Stomach (tissue), 9 donors: ENCODE data around the gene MLLT10. TPM values are rescaled to one million over a fixed set of nuclear protein-coding genes. Genes with fewer than 3 reads are reported as not detected.

ENCODE experiments used
- DNase-seq, 2 donors: peaks; one replicate each; pipeline versions ENCODE4 v3.0.0 to v3.0.0-alpha.2; 2013 to 2019
- H3K27ac ChIP-seq, 5 donors: fragments of 200-600 bp in 4 of 5; sonication (generic) in 4 of 5; one replicate each; pipeline ENCODE4 v1.5.1; 2013 to 2019; ENCODE audit warnings: mild to moderate bottlenecking in 1 of 5, moderate library complexity in 1 of 5
- H3K27me3 ChIP-seq, 3 donors: fragments of 200-600 bp; sonication (generic); one replicate each; pipeline ENCODE4 v1.5.1; 2017 to 2019; ENCODE audit warnings: mixed run types in 1 of 3
- H3K36me3 ChIP-seq, 4 donors: fragments of 200-600 bp; sonication (generic); 1 replicate in 3 of 4; 2 replicates in 1 of 4; pipeline ENCODE4 v1.5.1; 2016 to 2019
- H3K4me1 ChIP-seq, 4 donors: fragments of 200-600 bp; sonication (generic); one replicate each; pipeline ENCODE4 v1.5.1; 2016 to 2019
- H3K4me3 ChIP-seq, 4 donors: fragments of 200-600 bp; sonication (generic) in 3 of 4; one replicate each; pipeline ENCODE4 v1.5.1; 2016 to 2019; ENCODE audit warnings: mild to moderate bottlenecking in 1 of 4
- H3K9me3 ChIP-seq, 4 donors: fragments of 200-600 bp; sonication (generic); one replicate each; pipeline ENCODE4 v1.5.1; 2016 to 2019
- CTCF ChIP-seq, 7 experiments: fragments of 450-650 bp in 4 of 7; fragments of 200-600 bp in 3 of 7; sonication (generic) in 3 of 7; IDR thresholded peaks; one replicate each; pipeline ENCODE4 v1.5.1; 2016 to 2019; ENCODE audit warnings: antibody characterized with exemption in 7 of 7, control low read depth in 2 of 7, mild to moderate bottlenecking in 1 of 7
- EP300 ChIP-seq: sonication (generic); formaldehyde crosslinking; IDR thresholded peaks from one replicate; pipeline ENCODE4 v1.6.1; 2017; ENCODE audit warnings: antibody characterized with exemption
- POLR2A ChIP-seq, 4 donors: fragments of 450-650 bp; IDR thresholded peaks; one replicate each; pipeline ENCODE4 v1.6.1; 2016; ENCODE audit warnings: antibody characterized with exemption in 4 of 4, control low read depth in 2 of 4, mild to moderate bottlenecking in 1 of 4, moderate library complexity in 1 of 4
- POLR2AphosphoS5 ChIP-seq, 3 donors: sonication (generic); formaldehyde crosslinking; IDR thresholded peaks; one replicate each; pipeline ENCODE4 v1.6.1; 2016; ENCODE audit warnings: antibody characterized with exemption in 3 of 3
- WGBS, 5 donors: extraction: QIAGEN DNeasy Blood & Tissue Kit in 3 of 5; methylation state at CpG; one replicate each; pipeline versions ENCODE4 v1.1.5 to v1.1.7; 2013 to 2018; 5-methylcytosine and 5-hydroxymethylcytosine counted together
- intact Hi-C: fragments of 100-400 bp; cut with DNase I; formaldehyde crosslinking; loops from one replicate; pipeline ENCODE4 v1.15.1; 2023; ENCODE audit warnings: low total_unique reads
- polyA plus RNA-seq, 3 donors: library from polyadenylated mRNA; stranded (reverse); fragments of 200-250 nt; gene quantifications; one replicate each; pipeline ENCODE4 v1.2.3, GENCODE V29; 2013
- total RNA-seq, 5 donors: library from RNA; depleted of rRNA; stranded (reverse); fragments of >200 nt; gene quantifications; one replicate each; pipeline versions ENCODE4 v1.1.0 to v1.2.3, GENCODE V29; 2014 to 2016
- donor health status: healthy with polysubstance abuse.
- donor health status: Bipolar disorder and iron deficiency.
- donor health status: healthy.

MLLT10 gene
- total and polyA plus RNA-seq, 8 donors = 12.8 to 76.9 (median 23.8) TPM

- H3K4me1 ChIP-seq = peaks cover 6 to 66% (median 37%) of the 10 kb centered on the region in 4 donors
- H3K27me3 ChIP-seq = peaks cover 0 to 80% (median 71%) of the 10 kb centered on the region in 3 donors
- no peak for TF ChIP-seq POLR2A (IDR thresholded peaks at IDR 0.05)
- TF ChIP-seq POLR2AphosphoS5 (IDR thresholded peaks at IDR 0.05) = no peak
- no peak for TF ChIP-seq CTCF (IDR thresholded peaks at IDR 0.05)
- no peak for TF ChIP-seq EP300
- 0 to 1% (median 1%) methylated on average over 17 to 86 of the region's 86 CpGs for WGBS, 5 donors
- H3K4me3 ChIP-seq = peak overlapping the region; percentile 58 to 76 (median 67)
- no peaks in the 10 kb centered on the region for H3K36me3 ChIP-seq
- intact Hi-C loops = no loop called here
- H3K9me3 ChIP-seq = no peaks in the 10 kb centered on the region
- H3K27ac ChIP-seq = peak overlapping the region; percentile 58 to 82 (median 79)
- DNase-seq = peak; percentile 71 to 88
These were observed 17.5 kb upstream of the MLLT10 start for GRCh38 chr10:21516242-21517131.

GRCh38 chr10:21517134-21518031 is 16.6 kb upstream of the MLLT10 start:
- DNase-seq = peak; percentile 38 to 82
- intact Hi-C loops = no loop called here
- H3K4me3 ChIP-seq = peak overlapping the region; percentile 58 to 76 (median 67)
- H3K9me3 ChIP-seq = no peaks in the 10 kb centered on the region
- H3K4me1 ChIP-seq = peaks cover 6 to 69% (median 37%) of the 10 kb centered on the region in 4 donors
- peak overlapping the region; percentile 68 to 82 (median 79) for H3K27ac ChIP-seq
- H3K27me3 ChIP-seq = peaks cover 0 to 80% (median 68%) of the 10 kb centered on the region in 3 donors
- no peak for TF ChIP-seq CTCF (IDR thresholded peaks at IDR 0.05)
- TF ChIP-seq POLR2AphosphoS5 (IDR thresholded peaks at IDR 0.05) = no peak
- no peak for TF ChIP-seq POLR2A (IDR thresholded peaks at IDR 0.05)
- TF ChIP-seq EP300 = no peak
- WGBS, 5 donors = 2 to 9% (median 2%) methylated on average over 24 to 73 of the region's 73 CpGs
- H3K36me3 ChIP-seq = no peaks in the 10 kb centered on the region

GRCh38 chr10:21518149-21518640 is 15.8 kb upstream of the MLLT10 start:
- H3K4me3 ChIP-seq = peak overlapping the region; percentile 58 to 76 (median 67)
- peaks cover 0 to 78% (median 64%) of the 10 kb centered on the region in 3 donors for H3K27me3 ChIP-seq
- no peak for TF ChIP-seq POLR2AphosphoS5 (IDR thresholded peaks at IDR 0.05)
- TF ChIP-seq EP300 = no peak
- no peaks in the 10 kb centered on the region for H3K9me3 ChIP-seq
- 14 to 30% (median 19%) methylated on average over 13 of the region's 13 CpGs for WGBS, 5 donors
- intact Hi-C loops = no loop called here
- H3K36me3 ChIP-seq = no peaks in the 10 kb centered on the region
- peak in 1 of 2 donors; percentile 73 for DNase-seq
- peaks cover 6 to 77% (median 37%) of the 10 kb centered on the region in 4 donors for H3K4me1 ChIP-seq
- H3K27ac ChIP-seq = peak overlapping the region; percentile 68 to 82 (median 79)

GRCh38 chr10:21518641-21519396 is 15.2 kb upstream of the MLLT10 start:
- TF ChIP-seq POLR2AphosphoS5 (IDR thresholded peaks at IDR 0.05) = no peak
- TF ChIP-seq POLR2A (IDR thresholded peaks at IDR 0.05) = no peak
- TF ChIP-seq CTCF (IDR thresholded peaks at IDR 0.05) = no peak
- TF ChIP-seq EP300 = no peak
- 10 to 23% (median 15%) methylated on average over 16 of the region's 16 CpGs for WGBS, 5 donors
- peak overlapping the region; percentile 58 to 76 (median 67) for H3K4me3 ChIP-seq
- intact Hi-C loops = no loop called here
- peak in 1 of 2 donors; percentile 74 for DNase-seq
- H3K27ac ChIP-seq = peak overlapping the region; percentile 57 to 82 (median 79)
- no peaks in the 10 kb centered on the region for H3K36me3 ChIP-seq
- peaks cover 10 to 80% (median 37%) of the 10 kb centered on the region in 4 donors for H3K4me1 ChIP-seq
- peaks cover 0 to 72% (median 58%) of the 10 kb centered on the region in 3 donors for H3K27me3 ChIP-seq
- no peaks in the 10 kb centered on the region for H3K9me3 ChIP-seq
